Measurements from ENCODE around the gene ENTREP3.

ENTREP3 gene

GRCh38 chr1:155198547-155198906 is 56.8 kb downstream of the ENTREP3 start:
- DNase-seq (ENCODE audit: low read depth), result no peak

- DNase-seq (ENCODE audit: low read depth), result no peak
Observed at GRCh38 chr1:155197901-155198546, 57.3 kb downstream of the ENTREP3 start.
